K562 (cell line): ENCODE measurements around the gene MSL3. TPM values are rescaled to one million over a fixed set of nuclear protein-coding genes. Genes with fewer than 3 reads are reported as not detected.

ENCODE experiments used
- CREM ChIP-seq: IDR thresholded peaks from 2 replicates; pipeline ENCODE4 v1.6.1; 2014; ENCODE audit warnings: antibody characterized with exemption, low read depth
- CTCFL ChIP-seq: IDR thresholded peaks from 2 replicates; pipeline ENCODE4 v1.6.1; 2011; ENCODE audit warnings: borderline replicate concordance, low read depth, mild to moderate bottlenecking, moderate library complexity, low read length; ENCODE audit not compliant: insufficient read depth, poor library complexity, severe bottlenecking
- FOXJ3 ChIP-seq: sonication (generic); formaldehyde crosslinking; IDR thresholded peaks from 2 replicates; pipeline ENCODE4 v1.4.0; 2020; ENCODE audit warnings: mild to moderate bottlenecking, missing genetic modification reagents
- GTF2B ChIP-seq: IDR thresholded peaks from 2 replicates; pipeline ENCODE4 v1.6.1; 2011; ENCODE audit not compliant: insufficient read length; ENCODE audit errors: extremely low read depth
- NKRF ChIP-seq: fragments of 450-650 bp; IDR thresholded peaks from 2 replicates; pipeline ENCODE4 v1.6.1; 2016; ENCODE audit warnings: borderline replicate concordance
- NR2C2 ChIP-seq, 2 experiments: fragments of 200-800 bp in 1 of 2; sonication (Bioruptor generic) in 1 of 2; sonication (generic) in 1 of 2; formaldehyde crosslinking in 1 of 2; IDR thresholded peaks; 2 replicates each; pipeline versions ENCODE4 v1.6.1 to v1.8.0; 2016 to 2022; ENCODE audit warnings: mild to moderate bottlenecking in 1 of 2, missing compliant biosample characterization in 1 of 2, missing genetic modification characterization in 1 of 2, missing genetic modification reagents in 1 of 2
- PHF20 ChIP-seq: fragments of 450-650 bp; IDR thresholded peaks from 2 replicates; pipeline ENCODE4 v1.6.1; 2018; ENCODE audit not compliant: partially characterized antibody
- PHF8 ChIP-seq: fragments of 200-600 bp; sonication (generic); IDR thresholded peaks from 2 replicates; pipeline ENCODE4 v1.6.1; 2012; ENCODE audit warnings: mixed run types, mild to moderate bottlenecking, inconsistent platforms, low read length, moderate library complexity, borderline replicate concordance
- PHTF2 ChIP-seq: fragments of 250-450 bp; sonication (Bioruptor Pico); IDR thresholded peaks from 2 replicates; pipeline ENCODE4 v1.5.0; 2021; ENCODE audit warnings: mild to moderate bottlenecking
- POLR2A ChIP-seq: fragments of 450-650 bp; conservative IDR thresholded peaks from 2 replicates; pipeline ENCODE4 v1.6.1; 2016
- RB1 ChIP-seq: fragments of 450-650 bp; IDR thresholded peaks from 2 replicates; pipeline ENCODE4 v1.6.1; 2017; ENCODE audit warnings: low read depth, mild to moderate bottlenecking
- RBM14 ChIP-seq: fragments of 200-400 bp; formaldehyde crosslinking; IDR thresholded peaks from 2 replicates; pipeline ENCODE4 v1.6.1; 2018; ENCODE audit warnings: low read depth, mild to moderate bottlenecking, low read length, moderate library complexity, borderline replicate concordance; ENCODE audit not compliant: insufficient read depth
- RFX1 ChIP-seq: fragments of 450-650 bp; IDR thresholded peaks from 2 replicates; pipeline ENCODE4 v1.6.1; 2016; ENCODE audit warnings: mild to moderate bottlenecking, moderate library complexity
- SAP30 ChIP-seq: fragments of 200-600 bp; sonication (generic); IDR thresholded peaks from 2 replicates; pipeline ENCODE4 v1.6.1; 2012; ENCODE audit warnings: borderline replicate concordance, low read depth, mild to moderate bottlenecking, moderate library complexity, low read length, control low read depth, inconsistent platforms; ENCODE audit not compliant: insufficient read depth, poor library complexity, severe bottlenecking
- SLC30A9 ChIP-seq: fragments of 250-450 bp; sonication (Bioruptor Pico); IDR thresholded peaks from 2 replicates; pipeline ENCODE4 v1.8.0; 2022; ENCODE audit warnings: mild to moderate bottlenecking, moderate library complexity
- TFAM ChIP-seq: fragments of 250-450 bp; sonication (Bioruptor Pico); conservative IDR thresholded peaks from 2 replicates; pipeline ENCODE4 v1.5.0; 2021; ENCODE audit warnings: mild to moderate bottlenecking, moderate library complexity
- TFAP4 ChIP-seq: sonication (generic); formaldehyde crosslinking; IDR thresholded peaks from 2 replicates; pipeline ENCODE4 v1.8.0; 2022; ENCODE audit warnings: missing genetic modification reagents, mild to moderate bottlenecking, moderate library complexity, borderline replicate concordance
- YY1 ChIP-seq, 3 experiments: IDR thresholded peaks; 2 replicates each; pipeline ENCODE4 v1.6.1; 2011; ENCODE audit warnings: low read length in 2 of 3, mild to moderate bottlenecking in 2 of 3, moderate library complexity in 2 of 3, borderline replicate concordance in 1 of 3, control low read depth in 1 of 3, low read depth in 1 of 3; ENCODE audit not compliant: insufficient read depth in 3 of 3, insufficient replicate concordance in 2 of 3, control insufficient read depth in 1 of 3, insufficient read length in 1 of 3; ENCODE audit errors: extremely low read depth in 1 of 3
- ZFX ChIP-seq: sonication (generic); formaldehyde crosslinking; IDR thresholded peaks from 2 replicates; pipeline ENCODE4 v1.8.0; 2022; ENCODE audit warnings: mild to moderate bottlenecking, missing genetic modification reagents, moderate library complexity
- ZNF134 ChIP-seq: fragments of 250-450 bp; sonication (Bioruptor Pico); conservative IDR thresholded peaks from 2 replicates; pipeline ENCODE4 v1.4.0; 2020
- polyA plus RNA-seq, 8 experiments: library from polyadenylated mRNA; depleted of rRNA in 4 of 8; stranded (reverse) in 5 of 8; unstranded in 3 of 8; fragments of >200 nt; fragmentation: Nextera tagmentation in 2 of 8; fragmentation: Illumina TruSeq in 1 of 8; extraction: Ambion mirVana in 2 of 8; extraction: Trizol in 1 of 8; gene quantifications; 2 replicates each; pipeline versions ENCODE4 v1.2.1 to v1.2.3, GENCODE V29; 2011 to 2014; ENCODE audit warnings: inconsistent platforms in 1 of 8, missing spikeins in 1 of 8
- total RNA-seq, 7 experiments: library from RNA; depleted of rRNA in 6 of 7; stranded (reverse); fragments of >200 nt in 6 of 7; fragmentation: Illumina TruSeq in 2 of 7; extraction: Trizol in 2 of 7; gene quantifications; 2 replicates each; pipeline versions ENCODE4 v1.2.1 to v1.2.3, GENCODE V29; 2011 to 2021; ENCODE audit warnings: low replicate concordance in 1 of 7

The MSL3 gene
- total and polyA plus RNA-seq, 9 of the 15 experiments (the other 6 are each of a cell fraction or from before 2014, with no cell fraction given): 21.3 to 39.9 (median 27.1) TPM

DNA sequence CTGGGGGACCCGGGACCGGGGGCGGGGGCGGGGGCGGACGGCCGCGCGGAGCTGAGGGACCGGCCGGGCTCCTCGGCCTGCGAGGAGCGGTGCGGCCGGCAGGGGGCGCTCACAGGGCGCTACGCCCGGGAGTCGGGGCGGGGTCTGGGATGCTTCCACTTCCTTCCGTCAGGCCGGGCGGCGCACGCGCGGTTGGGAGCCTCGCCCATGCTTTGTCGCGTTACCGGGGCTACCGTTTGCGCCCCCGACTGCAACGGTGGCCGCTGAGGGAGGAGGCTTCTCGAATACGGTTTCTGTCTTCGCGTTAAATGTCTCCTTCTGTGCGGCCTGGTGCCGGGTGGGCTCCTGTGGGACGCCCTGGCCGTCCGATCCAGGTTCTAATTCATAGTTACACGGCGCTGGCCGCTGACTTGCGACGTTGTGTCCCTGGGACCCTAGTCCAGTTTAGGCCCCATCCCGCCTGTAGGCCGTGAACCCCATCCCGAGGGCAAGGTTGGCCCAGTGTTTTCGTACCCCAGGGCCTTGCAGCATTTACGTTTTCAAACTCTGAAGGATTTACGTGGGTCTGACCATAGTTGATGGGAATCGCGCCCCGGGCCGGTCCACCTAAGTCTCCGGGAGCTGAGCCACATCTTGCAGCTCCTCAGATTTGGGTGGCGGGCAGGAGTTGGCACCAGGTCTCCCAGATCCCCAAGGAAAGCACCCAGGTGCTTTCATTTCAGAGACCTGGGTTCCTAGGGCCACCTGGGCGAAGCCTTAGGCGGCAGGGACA is 549 bp downstream of the MSL3 start (continued):
- peak; percentile 62; the same call in 1 of the 2 replicates for TF ChIP-seq NKRF
- no peak for TF ChIP-seq TFAM (CRISPR knock-in tag)
- TF ChIP-seq FOXJ3 (CRISPR knock-in tag): no peak
- TF ChIP-seq PHF20: peak; percentile 24
- TF ChIP-seq SLC30A9: no peak
- peak in 2 of 3 experiments; percentile 44 to 49 for TF ChIP-seq YY1 (IDR thresholded peaks at IDR 0.05; ENCODE audit: borderline replicate concordance in 1 of 3, control insufficient read depth in 1 of 3, extremely low read depth in 1 of 3, insufficient read depth in 3 of 3, insufficient read length in 1 of 3, insufficient replicate concordance in 2 of 3, low read depth in 1 of 3, low read length in 2 of 3)
- no peak for TF ChIP-seq ZNF134 (CRISPR knock-in tag)
- peak; percentile 82 for TF ChIP-seq ZFX (CRISPR knock-in tag)
- TF ChIP-seq RFX1: peak; percentile 85
- TF ChIP-seq POLR2A: peak; percentile 54
- no peak for TF ChIP-seq PHTF2 (CRISPR knock-in tag)
- TF ChIP-seq NR2C2 (CRISPR knock-in tag; IDR thresholded peaks at IDR 0.05): no peak
- TF ChIP-seq NR2C2 (tag; IDR thresholded peaks at IDR 0.05): 0 out of 2 replicates have a peak, but pooled peaks have one; percentile 12
- no peak for TF ChIP-seq GTF2B
- TF ChIP-seq CTCFL: peak; percentile 84
- peak; percentile 28; the same call in 1 of the 2 replicates for TF ChIP-seq CREM
- no peak for TF ChIP-seq RBM14
- TF ChIP-seq RB1: no peak
- 0 out of 2 replicates have a peak, but pooled peaks have one; percentile 28 for TF ChIP-seq TFAP4 (CRISPR knock-in tag)
- peak; percentile 62; the same call in 1 of the 2 replicates for TF ChIP-seq PHF8
- TF ChIP-seq SAP30: peak; percentile 83
